Hippocampal formation (tissue), 2 donors: ENCODE data around the gene ELP4.

Experiments used
- DNase-seq, 2 donors: peaks; one replicate each; lab custom pipeline; 2025; lab: John Stamatoyannopoulos, UW

The ELP4 gene

GRCh38 chr11:31824332-31824878 lies 314.8 kb downstream of the ELP4 start:
- no peak for DNase-seq

GRCh38 chr11:31824879-31825837 lies 315.6 kb downstream of the ELP4 start:
- DNase-seq: no peak

GRCh38 chr11:31825838-31826484 lies 316.4 kb downstream of the ELP4 start:
- DNase-seq: no peak

- no peak for DNase-seq
Measured at GRCh38 chr11:31826536-31827438, 317.2 kb downstream of the ELP4 start.

DNA sequence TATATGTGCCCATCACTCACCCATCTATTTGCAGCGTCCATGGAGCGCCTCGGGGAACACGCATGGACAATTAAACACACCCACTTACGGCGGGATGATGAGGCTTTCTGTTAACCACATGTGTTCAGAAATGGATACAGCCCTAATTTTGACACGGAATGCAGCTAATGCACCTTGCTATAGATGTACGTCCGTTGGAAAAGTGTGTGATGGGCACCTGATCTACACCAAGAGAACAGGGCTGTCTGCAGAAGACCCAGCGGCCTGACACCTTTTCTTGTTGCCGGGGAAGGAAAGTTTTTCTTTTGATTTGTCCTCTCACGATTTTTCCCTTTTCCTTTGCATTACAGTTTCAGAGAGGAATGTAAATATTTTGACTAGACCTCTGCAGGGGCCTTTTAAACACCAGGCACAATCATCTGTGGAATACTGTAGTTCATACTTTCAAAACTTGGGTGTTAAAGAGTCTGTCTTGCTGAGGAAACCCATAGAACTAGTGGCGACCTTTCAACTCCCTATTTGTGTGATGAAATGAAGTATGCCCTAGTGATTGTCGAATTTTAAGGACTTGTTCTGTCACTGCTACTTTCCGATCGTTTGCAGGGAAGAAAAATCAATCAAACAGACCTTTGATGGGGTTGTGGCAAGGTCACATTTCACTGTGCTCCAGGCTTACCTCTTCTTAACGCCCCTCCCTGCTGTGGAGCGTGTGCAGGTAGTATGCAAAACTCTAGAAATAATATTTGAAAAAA lies 318.1 kb downstream of the ELP4 start:
- DNase-seq: no peak

DNA sequence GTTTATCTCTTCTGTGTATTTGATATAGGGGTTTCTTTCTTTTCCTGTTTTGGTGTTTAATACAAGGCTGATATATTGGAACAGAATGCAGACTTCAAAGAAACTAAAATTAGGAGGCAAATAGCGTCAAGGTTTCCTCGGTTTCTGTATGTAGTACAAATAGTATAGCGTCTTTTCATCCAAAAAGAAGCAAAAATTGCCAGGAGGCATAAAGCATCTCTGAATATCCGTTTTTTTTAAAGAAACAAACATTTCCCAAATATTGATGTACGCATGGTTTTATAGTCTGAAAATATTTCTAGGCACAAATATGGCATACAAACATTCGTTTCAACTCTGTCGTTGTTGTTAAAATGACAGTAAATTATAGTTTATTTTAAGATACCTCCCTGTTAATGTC lies 318.6 kb downstream of the ELP4 start:
- DNase-seq: no peak

DNA sequence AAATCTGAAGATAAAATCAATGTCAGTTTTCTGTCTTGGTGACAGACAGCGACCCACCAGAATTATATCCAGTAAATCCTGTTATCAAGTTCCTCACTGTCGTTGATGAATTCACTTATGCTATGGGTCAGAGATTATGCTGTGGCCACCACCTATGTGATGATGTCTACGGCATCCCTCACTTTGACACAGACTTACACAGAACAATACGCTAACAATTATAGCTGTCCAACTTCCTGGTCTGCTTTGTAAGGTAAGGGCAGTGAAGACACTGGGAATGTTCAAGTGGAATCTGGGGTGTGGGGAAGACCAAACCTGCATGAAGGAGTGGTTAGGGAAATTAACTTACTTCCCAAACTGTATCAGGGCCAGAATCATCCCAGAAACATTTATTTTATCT lies 320.8 kb downstream of the ELP4 start:
- DNase-seq: no peak

- DNase-seq: no peak
Measured at GRCh38 chr11:31834237-31834636, 324.7 kb downstream of the ELP4 start.
